ENCODE measurements around the gene LYPD4.

Gene LYPD4

DNA sequence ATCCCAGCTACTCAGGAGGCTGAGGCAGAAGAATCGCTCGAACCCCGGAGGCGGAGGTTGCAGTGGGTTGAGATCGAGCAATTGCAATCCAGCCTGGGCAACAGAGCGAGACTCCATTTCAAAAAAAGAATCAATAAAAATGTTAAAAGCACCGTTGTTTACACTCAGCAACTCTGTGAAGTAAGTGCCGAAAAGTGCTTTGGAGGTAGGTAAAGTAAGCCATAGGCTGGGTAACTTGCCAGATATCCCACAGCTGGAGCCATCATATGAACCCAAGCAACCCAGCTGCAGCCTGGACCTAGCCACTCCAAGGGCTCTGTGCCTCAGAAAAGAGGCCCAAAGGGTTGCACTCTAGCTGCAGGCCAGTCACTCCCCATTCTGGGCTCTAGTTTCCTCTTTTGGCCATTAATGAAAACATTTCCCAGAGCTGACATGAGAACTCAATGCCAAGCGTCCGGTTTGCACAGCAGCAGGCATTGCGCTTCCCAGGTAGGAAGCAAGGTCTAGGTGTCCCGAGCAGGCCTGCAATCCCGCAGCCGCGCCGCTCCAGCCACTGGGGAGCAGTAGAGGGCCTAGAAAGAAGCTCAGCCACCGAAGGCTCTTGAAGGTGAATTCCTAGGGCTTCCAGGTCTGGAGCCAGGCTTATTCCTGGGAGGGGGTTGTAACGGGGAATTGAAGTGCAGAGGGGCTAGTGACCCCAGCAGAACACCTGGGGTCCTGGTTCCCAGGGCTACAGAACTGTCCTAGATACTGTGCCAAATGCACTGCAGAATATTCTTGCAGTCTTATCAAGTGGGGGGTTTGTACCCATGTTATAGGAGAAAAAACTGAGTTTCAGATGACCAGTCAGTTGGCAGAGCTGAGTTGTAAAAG, 28.5 kb upstream of the LYPD4 start:
- no peak for DNase-seq

DNA sequence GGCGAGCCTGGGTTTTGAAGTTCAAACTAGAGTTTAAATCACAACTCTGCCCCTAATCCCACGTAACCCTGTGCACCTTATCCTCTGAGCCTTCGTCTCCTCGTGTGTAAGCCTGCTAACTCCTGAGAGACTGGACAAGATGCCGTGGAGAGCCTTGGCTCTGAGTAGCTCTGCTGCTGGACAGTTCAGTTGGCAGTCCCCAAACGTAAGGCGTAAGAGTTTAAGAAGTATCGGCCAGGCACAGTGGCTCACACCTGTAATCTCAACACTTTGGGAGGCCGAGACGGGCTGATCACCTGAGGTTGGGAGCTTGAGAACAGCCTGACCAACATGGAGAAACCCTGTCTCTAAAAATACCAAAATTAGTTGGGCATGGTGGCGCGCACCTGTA, 27.9 kb upstream of the LYPD4 start:
- no peak for DNase-seq

DNA sequence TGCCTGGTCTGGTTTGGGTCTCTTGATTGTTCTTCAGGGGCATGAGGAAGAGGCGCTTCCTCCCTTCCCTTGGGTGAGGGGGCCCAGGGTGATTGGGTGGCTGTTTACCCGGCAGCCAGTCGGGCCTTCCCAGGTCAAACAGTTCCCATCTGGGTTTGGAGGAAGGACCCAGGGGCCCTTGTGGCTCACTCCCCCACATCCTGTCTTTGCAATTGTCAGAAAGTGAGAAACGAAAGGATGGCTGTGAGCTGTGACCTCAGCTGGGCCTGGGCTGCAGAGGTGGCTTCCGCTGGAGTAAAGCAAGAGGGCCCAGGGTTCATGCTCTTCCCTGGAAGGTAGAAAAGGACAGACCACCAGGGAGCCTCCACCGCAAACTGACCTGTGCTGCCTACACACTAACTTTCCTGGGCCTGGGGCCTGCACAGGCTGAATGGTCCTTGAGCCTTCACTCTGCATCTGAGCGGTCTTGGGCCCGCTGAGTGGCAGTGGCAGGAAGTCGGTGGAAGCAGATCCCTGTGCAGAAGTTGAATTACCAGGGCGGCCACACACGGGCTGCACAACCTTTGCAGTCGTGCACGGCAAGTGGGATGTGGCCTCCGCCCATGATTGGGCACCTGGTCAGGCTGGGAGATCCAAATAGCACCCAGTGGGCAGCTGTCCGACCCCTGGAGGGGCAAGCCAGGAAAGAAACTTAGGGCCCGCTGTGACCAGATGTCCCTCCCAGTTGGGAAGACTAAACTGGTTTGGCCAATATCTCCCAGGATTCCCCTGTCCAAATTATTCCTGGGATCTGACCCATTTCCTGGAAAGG, 27.3 kb upstream of the LYPD4 start:
- DNase-seq, result no peak

DNA sequence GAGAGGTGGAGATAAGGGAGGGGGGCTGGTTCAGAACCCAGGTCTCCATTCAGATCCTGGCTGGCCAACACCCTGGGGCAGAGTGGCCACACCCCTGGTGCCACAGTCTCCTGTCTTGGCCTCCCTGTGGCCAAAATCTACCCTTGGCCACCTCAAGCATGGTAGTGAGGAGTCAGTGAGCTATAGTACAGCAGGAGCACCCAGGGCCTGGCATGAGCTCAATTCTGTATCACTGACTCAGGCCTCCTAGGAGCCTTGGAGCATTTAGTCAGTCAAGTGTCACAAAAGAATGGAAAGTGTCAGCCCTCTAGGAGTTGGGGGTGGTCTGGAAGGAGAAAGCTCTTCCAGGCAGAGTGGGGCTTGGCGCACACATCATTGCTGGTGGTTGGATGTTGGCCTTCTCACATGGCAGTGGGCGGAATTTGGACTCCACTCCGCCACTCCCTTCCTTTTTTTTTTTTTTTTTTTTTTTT, 26.0 kb upstream of the LYPD4 start:
- DNase-seq, result no peak

DNA sequence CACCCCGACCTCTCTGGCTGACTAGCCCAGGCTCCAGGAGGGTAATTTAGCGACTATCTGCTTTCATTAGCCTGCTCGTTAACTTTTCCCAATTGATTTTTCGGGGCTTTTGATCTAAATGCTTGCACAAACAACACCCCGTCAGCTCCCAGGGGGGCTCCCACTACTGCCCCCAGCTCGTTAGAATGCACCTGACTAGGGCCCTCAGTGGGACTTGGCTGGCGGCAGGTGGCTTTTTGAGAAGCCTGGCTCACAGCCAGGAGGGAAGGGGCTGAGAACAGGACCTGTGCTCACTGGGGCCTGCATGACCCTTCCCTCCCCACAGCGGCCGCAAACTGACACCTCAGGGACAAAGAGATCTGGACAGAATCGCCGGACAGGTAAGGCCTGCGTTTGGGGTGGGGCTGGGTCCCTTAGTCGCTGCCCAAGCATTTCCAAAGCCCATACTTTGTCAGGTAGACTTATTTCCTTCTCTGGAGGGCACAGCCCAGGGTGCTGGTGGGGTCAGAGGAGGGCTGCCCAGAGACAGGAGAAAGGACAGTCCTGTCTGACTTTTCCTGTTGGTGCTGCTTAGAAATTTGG, 25.0 kb upstream of the LYPD4 start:
- no peak for DNase-seq

DNA sequence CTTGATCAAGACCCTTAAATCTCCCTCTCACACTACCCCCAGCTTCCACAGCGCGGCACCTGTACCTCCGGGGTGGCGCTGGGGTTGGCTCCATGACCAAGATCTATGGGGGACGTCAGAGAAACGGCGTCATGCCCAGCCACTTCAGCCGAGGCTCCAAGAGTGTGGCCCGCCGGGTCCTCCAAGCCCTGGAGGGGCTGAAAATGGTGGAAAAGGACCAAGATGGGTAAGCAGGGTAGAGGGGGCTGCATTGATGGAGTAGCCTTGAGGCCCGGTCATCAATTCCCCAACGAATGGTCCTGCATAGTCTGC, 24.5 kb upstream of the LYPD4 start:
- no peak for DNase-seq

DNA sequence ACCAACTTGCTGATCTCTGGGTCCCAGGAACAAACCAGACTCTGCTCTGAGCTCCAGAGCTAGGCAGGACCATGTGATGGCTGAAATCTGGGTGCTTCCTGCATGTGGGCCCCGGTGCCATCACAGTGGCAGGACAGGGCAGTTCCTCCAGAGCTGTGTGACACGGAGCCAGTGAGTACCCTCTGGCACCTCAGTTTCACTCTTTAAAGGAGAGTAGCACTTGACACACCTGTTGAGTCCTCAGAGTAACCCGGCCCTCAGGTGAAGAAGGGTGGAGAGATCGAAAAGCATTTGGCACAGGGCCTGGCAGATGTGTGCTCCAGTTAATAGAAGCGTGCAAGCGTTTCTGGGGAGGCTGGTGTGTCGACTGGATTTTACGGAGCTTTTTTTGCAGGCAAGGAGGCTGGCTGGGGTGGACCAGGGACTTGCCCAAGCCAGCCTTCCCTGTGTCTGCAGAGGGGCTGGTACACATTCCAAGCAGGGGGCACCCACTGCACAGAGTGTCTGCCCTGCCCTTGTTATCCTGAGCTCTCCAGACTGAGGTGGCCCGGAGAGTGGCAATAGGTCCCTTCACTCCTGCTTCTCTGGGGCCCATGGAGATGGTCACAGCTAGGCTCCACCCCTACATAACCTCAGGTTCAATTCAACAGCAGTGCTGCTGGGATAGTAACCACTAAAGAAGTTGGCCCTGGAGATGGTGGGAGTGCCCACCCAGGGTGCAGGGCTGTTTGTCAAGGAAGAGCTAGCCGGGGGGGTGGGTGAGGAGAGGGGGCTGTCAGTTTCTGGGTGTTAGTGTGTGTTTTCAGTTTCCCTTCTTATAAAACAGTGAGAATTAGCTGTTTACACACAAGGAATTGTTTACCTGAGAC, 23.9 kb upstream of the LYPD4 start:
- DNase-seq, result no peak

DNA sequence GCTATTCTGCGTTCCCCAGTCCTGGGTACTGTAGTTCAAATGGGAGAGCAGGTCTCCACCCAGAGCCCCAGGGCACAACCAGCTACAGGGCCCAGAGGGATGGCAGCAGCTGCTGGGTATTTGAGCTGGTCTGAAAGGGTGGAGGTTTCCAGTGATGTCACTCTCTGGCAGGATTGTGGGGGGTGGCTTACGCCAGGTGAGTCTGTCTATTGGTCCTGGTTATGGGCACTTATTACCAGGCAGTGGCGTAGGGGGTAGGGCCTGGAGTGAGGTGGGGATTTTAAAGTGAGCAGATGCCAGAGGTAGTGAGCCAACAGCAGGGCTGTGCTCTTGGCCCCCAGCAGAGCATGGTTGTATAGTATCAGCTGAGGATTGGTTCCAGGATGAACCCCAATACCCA, 21.8 kb upstream of the LYPD4 start:
- no peak for DNase-seq

DNA sequence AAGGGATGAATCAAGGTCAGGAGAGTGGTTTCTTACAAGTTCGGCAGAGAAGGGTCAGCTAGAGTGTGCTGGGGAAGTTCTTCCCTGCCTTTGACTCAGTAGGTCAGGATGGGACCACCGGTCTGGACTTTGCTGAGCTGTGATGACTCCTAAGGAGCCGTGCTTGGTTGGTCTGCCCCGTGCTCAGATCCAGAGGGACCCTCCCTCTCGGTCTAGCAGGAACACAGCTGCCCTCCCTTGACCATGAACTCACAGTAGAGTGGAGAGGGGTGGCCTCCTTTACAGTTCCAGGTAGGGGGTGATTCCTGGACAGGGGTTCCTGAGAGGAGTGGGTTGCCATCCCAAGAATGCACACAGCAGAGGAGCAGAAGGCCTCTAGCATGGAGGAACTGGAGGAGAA, 19.9 kb upstream of the LYPD4 start:
- no peak for DNase-seq

DNA sequence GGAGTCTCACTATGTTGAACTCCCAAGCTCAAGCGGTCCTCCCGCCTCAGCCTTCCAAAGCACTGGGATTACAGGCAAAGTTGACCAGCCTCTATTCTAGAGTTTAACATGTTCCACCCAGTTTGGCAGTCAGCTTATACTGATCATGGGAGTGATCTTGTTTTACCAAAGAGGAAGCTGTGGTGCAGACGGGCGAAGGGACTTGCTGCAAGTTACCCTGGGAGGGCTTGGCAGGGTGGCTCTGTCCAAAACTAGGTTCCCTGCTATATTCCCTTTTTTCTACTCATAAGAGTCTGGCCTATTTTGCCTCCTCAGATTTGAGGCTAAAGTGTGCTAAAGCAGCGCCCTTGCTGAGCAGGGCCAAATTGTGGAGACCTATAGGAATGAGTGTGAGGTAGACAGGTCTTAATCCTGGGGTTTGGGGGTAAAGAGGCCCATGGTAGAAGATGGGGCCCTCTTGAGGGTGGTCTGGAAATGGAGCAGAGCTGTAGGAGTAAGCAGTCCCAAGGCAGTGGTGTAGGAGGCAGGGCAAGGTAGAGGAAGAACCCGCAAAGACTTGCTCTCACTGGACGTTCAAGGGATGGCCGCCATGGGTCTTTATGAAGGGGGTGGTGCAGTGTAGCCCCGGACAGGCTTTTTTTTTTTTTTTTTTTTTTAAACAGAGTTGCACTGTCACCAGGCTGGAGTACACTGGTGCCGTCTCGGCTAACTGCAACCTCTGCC, 18.9 kb upstream of the LYPD4 start:
- no peak for DNase-seq

DNA sequence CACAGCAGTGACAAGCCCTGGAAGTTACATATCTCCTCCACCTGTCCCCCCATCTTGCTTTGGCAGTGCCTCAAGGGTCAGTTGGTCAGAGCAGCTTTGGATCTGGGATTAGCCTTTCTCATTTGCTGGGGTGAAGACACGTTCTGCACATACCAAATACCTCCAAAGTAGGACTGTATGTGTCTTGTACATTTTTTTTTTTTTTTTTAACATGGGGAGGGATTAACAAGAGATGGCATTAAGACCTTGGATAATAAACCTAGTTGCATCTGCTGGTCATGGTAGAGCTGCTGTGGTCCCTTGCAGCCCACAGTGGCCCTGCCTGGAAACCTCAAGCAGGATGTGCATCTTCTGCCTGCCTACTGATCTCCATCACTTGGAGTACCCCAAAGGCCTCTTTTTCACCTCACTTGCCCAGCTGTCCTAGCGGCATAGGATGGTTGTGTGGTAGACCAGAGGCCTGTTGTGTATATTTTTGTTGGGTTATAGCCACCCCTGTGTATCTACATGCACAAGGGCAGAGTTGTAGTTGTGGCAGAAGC, 18.0 kb upstream of the LYPD4 start:
- no peak for DNase-seq

DNA sequence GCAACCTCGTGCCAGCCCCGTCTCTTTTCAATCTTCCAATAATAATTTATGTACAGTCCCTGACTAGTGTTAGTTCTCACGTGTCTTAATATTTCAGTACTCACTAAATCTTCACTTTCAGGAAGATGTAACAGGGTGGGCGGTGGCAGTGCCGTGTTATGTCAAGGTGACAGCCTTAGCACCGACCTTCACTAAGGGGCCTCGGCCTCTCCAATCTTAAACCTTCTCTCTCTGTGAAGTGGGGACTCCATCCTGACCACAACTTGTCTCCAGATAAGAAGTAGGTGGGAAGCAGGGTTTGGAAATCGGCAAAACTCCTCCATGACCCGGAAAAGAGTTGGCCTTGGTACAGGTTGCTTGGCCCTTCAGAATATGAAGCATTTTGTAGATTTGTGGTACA, 17.4 kb upstream of the LYPD4 start:
- no peak for DNase-seq

DNA sequence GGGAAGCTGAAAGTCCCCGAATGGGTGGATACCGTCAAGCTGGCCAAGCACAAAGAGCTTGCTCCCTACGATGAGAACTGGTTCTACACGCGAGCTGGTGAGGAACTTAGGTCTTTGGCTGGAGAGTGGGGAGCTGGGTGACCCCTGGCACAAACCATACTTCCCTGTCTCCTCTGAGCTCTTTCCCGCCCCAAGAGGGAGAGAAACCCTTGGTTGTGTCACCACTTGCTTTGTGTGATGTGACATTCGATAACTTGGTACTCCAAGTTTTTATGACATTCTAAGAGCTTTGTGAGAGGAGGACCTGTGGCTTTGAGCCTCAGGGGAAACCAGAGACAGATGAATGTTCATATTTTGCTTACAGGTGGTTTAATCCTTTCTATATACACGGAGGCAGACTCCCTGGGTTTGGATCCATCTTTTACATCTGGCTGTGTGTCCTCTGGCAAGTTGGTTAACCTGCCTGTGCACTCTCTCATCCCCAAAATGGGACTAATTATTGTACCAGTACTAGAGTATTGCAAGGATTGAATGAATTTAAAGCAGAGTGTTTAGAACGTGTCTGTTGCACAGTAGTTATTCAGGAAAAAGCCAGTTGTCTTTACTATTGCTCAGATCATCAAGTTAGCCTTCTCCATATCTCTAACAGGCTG, 16.8 kb upstream of the LYPD4 start:
- no peak for DNase-seq

DNA sequence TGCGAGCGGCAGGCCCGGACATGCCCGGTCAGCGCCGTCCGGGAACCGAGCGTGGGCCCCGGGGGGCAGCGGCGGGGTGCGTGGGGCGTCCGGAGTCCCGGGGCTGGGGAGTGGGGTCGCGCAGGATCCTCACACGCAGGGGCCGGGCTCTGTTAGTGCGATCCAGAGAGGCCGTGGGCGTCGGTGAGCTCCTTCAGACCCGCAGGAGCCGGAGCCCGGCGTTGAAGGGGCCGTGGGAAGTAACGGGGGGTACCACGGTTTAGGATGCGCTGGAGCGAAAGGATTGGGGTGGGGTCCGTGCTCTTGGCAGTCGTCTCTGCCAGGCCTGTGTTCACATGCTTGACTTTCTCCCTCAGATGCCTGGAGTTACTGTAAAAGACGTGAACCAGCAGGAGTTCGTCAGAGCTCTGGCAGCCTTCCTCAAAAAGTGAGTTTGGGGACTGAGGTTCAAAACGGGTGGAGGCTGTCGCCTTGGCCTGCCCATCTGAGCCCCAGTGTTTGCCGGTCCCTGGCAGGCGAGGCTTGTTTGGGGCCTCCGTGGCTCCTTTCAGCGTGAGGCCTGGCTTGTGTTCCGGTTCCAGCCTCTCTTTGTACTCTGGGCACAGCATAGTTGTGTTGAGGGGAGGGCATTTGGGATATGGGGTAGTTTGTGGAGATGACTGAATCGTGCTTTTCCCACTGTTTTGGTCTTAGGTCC, 16.1 kb upstream of the LYPD4 start:
- DNase-seq, result no peak

DNA sequence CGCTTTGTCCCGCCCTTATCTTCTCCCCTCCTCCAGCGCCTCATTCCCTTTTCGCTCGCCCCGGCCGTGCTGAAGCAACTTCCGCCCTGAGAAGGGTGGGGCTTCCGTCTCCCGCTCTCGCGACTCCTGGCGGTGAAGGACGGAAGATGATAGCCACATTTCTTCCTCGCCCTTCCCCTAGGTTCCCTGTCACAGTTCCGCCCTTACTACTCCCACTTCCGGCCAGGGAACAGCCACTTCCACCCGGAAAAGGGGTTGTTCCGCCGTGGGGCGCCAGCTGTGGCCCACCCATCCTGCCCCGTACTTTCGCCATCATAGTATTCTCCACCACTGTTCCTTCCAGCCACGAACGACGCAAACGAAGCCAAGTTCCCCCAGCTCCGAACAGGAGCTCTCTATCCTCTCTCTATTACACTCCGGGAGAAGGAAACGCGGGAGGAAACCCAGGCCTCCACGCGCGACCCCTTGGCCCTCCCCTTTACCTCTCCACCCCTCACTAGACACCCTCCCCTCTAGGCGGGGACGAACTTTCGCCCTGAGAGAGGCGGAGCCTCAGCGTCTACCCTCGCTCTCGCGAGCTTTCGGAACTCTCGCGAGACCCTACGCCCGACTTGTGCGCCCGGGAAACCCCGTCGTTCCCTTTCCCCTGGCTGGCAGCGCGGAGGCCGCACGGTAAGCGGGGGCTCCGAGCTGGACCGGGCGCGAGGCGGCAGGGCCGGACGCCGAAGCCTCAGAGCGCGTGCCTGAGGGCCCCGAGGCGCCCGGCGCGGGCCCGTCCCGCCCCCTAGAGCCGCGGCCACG, 15.3 kb upstream of the LYPD4 start, which contains the start of gene RPS19:
Gene RPS19, plus strand, starts transcription at position 638 of the 801 bp plus-strand sequence. CDS start 520 bp downstream, outside the sequence.
- DNase-seq, result peak; percentile 96

DNA sequence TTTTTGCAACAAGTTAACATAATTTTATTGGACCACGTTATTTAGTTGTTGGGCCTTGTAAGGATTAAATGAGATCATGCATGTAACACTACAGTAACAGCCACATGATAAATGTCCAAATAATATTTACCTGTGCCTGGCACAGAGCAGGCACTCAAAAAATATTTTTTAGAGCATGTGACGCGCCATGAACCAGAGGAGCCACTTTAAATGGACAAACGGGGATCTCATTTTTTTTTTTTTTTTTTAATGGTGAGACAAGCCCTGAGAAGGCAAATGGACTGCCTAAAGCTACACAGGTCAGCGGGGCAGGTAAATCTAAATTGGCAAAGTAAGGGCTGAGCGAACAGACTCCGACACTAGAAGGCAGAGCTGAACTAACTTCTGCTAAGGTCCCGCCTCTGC, 14.7 kb upstream of the LYPD4 start:
- DNase-seq, result no peak

DNA sequence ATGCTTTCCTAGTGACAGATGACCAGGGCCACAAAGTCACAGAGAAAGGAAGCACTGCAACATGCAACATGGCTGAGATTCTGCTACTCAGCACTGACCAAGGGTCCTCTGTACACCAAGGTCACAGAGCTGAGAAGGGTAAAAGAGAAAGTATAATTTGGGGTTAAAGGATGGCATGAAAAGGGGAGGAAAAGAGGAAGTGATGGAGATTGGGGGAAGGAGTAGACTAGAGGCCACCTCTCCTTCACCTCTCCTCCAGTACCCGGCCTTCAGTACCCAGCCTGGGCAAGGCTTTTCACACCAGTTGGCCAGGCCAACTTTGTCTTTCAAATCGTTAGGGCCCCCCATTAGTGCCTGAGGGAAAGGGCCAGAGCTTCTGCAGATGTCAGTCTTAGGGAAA, 9.3 kb upstream of the LYPD4 start:
- DNase-seq, result no peak

DNA sequence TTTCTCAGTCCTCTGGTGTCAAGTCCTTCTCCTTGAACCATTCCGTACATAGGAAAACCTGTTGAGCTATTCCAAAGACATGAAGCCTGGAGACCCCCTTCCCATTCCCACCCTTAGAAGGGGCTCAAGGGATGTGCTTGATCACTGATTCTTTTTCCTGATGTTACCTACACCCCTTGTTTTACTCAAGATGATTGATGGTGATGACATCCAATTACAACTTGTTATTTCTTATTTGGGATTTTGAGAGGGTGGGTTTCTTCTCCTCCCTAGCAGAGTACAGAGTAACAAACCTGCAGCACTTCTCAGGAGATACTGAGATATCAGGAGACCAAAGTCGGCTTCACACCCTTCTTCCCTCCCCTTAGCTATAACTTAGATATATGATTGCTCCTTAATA, 8.9 kb upstream of the LYPD4 start:
- no peak for DNase-seq

DNA sequence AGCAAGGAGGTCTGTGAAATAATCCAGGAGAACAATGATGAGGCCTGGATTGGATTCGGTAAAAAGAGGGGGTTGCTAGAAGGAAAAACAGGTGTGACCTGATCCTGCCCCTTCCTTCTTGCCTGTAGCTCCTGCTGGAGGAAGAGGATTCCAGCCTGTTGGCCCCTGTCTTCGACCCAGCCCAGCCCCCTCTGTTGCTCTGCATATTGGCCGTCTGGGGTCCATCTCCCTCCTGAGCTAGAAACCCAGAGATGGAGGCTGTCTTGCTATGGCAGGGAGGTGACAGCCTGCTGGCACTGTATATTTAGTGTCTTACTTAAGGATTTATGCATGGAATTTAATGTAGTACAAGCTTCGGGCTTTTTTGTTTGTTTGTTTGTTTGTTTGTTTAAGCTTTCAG, 7.0 kb upstream of the LYPD4 start:
- DNase-seq, result no peak

DNA sequence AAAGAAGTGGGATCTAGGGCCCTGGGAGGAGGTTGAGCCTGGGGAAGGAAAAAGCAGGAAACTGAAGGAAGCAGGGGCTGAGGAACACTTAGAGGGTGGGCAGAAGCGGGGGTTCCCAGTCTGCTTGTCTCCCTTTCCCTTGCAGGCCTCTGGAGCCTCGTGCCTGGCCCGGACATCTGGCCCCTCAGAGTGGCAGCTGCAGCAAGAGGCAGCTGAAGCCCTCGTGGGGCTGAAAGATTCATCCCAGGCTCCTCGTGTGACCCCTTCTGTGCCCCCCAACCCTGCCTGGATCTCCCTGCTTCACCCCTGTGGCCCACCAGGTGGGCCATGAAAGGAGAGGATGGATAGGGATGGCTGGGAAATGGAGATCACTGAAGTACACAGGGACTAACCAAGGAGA, 5.9 kb upstream of the LYPD4 start:
- no peak for DNase-seq

Data from cerebellar nuclear complex (tissue), 1 donor.